Panc1 (cell line): ENCODE data around the gene HOXC4. TPM values are rescaled to one million over a fixed set of nuclear protein-coding genes. Genes with fewer than 3 reads are reported as not detected.

Experiments
- ATAC-seq: fragments of 200-7000 bp; cut with Tn5 transposase; 2 replicates; pipeline ENCODE4 v1.9.1; 2020; ENCODE audit warnings: mild to moderate bottlenecking, moderate library complexity
- BruUV-seq: library from RNA; stranded (reverse); fragments of 400-500 nt; replicated peaks from 2 replicates; lab custom pipeline; 2021; lab: Mats Ljungman, UMichigan
- CTCF ChIA-PET: fragments of 300-600 bp; sonication (Branson Sonifier 250); formaldehyde crosslinking; loops from one replicate; lab custom pipeline; 2022; ENCODE audit warnings: antibody characterized with exemption; lab: Charles Lee
- POLR2A ChIA-PET: fragments of 300-600 bp; sonication (Branson Sonifier 250); formaldehyde crosslinking; loops from one replicate; lab custom pipeline; 2022; ENCODE audit warnings: antibody characterized with exemption; lab: Charles Lee
- DNase-seq: peaks from one replicate; pipeline ENCODE4 v3.0.0-alpha.2; 2010; ENCODE audit warnings: low read depth, low spot score
- H3K27ac ChIP-seq: 2 replicates; pipeline ENCODE4 v1.5.1; 2011; ENCODE audit warnings: mild to moderate bottlenecking, low read length, inconsistent platforms
- H3K27me3 ChIP-seq: fragments of 200-500 bp; sonication (Bioruptor generic); 2 replicates; pipeline ENCODE4 v1.6.0; 2014; ENCODE audit warnings: low read length, inconsistent platforms; ENCODE audit not compliant: control insufficient read depth, insufficient read depth
- H3K36me3 ChIP-seq: fragments of 200-500 bp; sonication (Bioruptor generic); 2 replicates; pipeline ENCODE4 v1.5.1; 2014; ENCODE audit warnings: inconsistent platforms, mild to moderate bottlenecking, low read length, moderate library complexity; ENCODE audit not compliant: control insufficient read depth, insufficient read depth
- H3K4me1 ChIP-seq: 2 replicates; pipeline ENCODE4 v1.5.1; 2011; ENCODE audit warnings: inconsistent platforms, mild to moderate bottlenecking, low read length, moderate library complexity; ENCODE audit not compliant: control insufficient read depth, insufficient read depth
- H3K4me3 ChIP-seq, 2 experiments: 2 replicates each; pipeline ENCODE4 v1.5.1; 2011 to 2012; ENCODE audit warnings: low read depth in 2 of 2, low read length in 2 of 2, mild to moderate bottlenecking in 2 of 2, inconsistent platforms in 1 of 2, moderate library complexity in 1 of 2
- H3K9me3 ChIP-seq: fragments of 200-500 bp; sonication (Bioruptor generic); 2 replicates; pipeline ENCODE4 v1.5.1; 2014; ENCODE audit warnings: low read depth, mild to moderate bottlenecking, inconsistent platforms, low read length, moderate library complexity; ENCODE audit not compliant: control insufficient read depth, insufficient read depth
- POLR2AphosphoS5 ChIP-seq: IDR thresholded peaks from 2 replicates; pipeline ENCODE4 v1.6.1; 2012; ENCODE audit warnings: mild to moderate bottlenecking, low read depth, low read length, moderate library complexity
- SIN3A ChIP-seq: IDR thresholded peaks from 2 replicates; pipeline ENCODE4 v1.6.1; 2012; ENCODE audit warnings: low read depth, mild to moderate bottlenecking, low read length, moderate library complexity, borderline replicate concordance; ENCODE audit not compliant: insufficient read depth
- TCF7L2 ChIP-seq: IDR thresholded peaks from 2 replicates; pipeline ENCODE4 v1.6.1; 2011; ENCODE audit warnings: mild to moderate bottlenecking, low read depth, low read length, inconsistent platforms
- in situ Hi-C: cut with HindIII; loops from 2 replicates; pipeline ENCODE4 v1.10.0; 2016; ENCODE audit warnings: low sequenced_read_pairs, low pct_unique_long_range_greater_than_20kb
- intact Hi-C: fragments of 100-400 bp; cut with micrococcal nuclease; formaldehyde crosslinking; loops from one replicate; pipeline ENCODE4 v1.10.0; 2022; ENCODE audit not compliant: unreplicated experiment
- total RNA-seq: library from RNA; stranded (reverse); gene quantifications from one replicate; pipeline ENCODE4 v1.2.1, GENCODE V29; 2021; ENCODE audit not compliant: unreplicated experiment
- TF ChIP-seq, protein P1 (sequence below): fragments of 450-650 bp; IDR thresholded peaks from 2 replicates; pipeline ENCODE4 v1.5.1; 2017; ENCODE audit warnings: mild to moderate bottlenecking
- TF ChIP-seq, protein P2 (sequence below), 2 experiments: IDR thresholded peaks; 2 replicates each; pipeline ENCODE4 v1.6.1; 2011 to 2012; ENCODE audit warnings: low read depth in 2 of 2, control low read depth in 1 of 2, low read length in 1 of 2, mild to moderate bottlenecking in 1 of 2, moderate library complexity in 1 of 2; ENCODE audit not compliant: insufficient read depth in 1 of 2

HOXC4 gene
- total RNA-seq, 1 experiment from 2014 or later = 22.7 TPM

DNA sequence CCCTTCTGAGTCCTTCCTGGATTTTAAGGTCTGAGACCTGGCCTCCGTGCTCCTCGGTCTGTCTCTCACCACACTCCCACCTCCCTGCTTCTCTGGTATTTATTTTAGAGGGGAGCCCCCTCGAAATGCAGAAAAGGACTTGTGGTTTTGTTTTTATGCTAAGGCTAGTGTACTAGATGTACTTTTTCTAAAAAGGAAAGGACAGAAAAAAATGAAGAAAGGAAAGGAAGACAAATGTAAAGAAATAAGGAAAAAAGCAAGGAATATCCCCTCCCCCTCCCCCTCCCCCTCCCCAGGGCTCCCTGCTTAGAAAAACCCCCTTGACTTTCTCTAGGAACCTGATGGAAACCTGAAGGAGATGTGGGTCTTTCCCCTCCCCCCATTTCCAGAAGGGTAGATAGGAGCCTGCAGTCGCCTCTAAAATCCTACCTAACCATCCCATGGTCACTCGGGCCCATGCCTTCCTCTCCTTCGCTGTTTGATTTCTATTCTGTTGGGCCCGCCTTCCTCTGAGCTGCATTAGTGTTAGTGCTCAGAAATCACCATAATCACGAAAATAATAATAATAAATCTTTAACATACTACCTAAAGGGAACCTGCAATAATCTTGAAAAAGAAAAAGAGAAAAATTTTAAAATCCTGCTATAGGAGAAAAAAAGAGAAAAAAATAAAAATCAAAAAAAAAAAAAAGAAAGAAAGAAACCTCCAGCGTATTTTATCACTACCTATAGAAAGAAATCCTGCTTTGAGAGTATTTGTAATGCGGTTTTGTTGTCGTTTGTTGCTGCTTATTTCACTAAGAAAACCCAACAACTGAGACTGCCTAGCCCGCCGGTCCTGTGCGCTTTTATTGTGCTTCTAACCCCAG, 41.7 kb upstream of the HOXC4 start:
- DNase-seq = no peak
- ATAC-seq = no peak
- peak overlapping the region; percentile 92 for H3K27ac ChIP-seq
- H3K27me3 ChIP-seq = no peaks in the 10 kb centered on the region
- no peaks in the 10 kb centered on the region for H3K9me3 ChIP-seq
- POLR2A ChIA-PET = interaction anchor here (0.5 to 0.6 kb wide), 2 partner anchors 180 to 284 kb away, joined by 5 to 9 read pairs; no protein-coding TSS in a partner anchor
- H3K4me3 ChIP-seq = peak overlapping the region; percentile 47 to 61
- in situ Hi-C loops (no loop called here), intact Hi-C loops (no loop called here)
- CTCF ChIA-PET = interaction anchor here (0.7 to 1.6 kb wide), 4 partner anchors 16 to 195 kb away, joined by 3 to 6 read pairs (median 4); no protein-coding TSS in a partner anchor
- H3K36me3 ChIP-seq = peaks cover 2% of the 10 kb centered on the region; the same call in 1 of the 2 replicates
- TF ChIP-seq SIN3A = no peak
- TF ChIP-seq, protein P1, sequence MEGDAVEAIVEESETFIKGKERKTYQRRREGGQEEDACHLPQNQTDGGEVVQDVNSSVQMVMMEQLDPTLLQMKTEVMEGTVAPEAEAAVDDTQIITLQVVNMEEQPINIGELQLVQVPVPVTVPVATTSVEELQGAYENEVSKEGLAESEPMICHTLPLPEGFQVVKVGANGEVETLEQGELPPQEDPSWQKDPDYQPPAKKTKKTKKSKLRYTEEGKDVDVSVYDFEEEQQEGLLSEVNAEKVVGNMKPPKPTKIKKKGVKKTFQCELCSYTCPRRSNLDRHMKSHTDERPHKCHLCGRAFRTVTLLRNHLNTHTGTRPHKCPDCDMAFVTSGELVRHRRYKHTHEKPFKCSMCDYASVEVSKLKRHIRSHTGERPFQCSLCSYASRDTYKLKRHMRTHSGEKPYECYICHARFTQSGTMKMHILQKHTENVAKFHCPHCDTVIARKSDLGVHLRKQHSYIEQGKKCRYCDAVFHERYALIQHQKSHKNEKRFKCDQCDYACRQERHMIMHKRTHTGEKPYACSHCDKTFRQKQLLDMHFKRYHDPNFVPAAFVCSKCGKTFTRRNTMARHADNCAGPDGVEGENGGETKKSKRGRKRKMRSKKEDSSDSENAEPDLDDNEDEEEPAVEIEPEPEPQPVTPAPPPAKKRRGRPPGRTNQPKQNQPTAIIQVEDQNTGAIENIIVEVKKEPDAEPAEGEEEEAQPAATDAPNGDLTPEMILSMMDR = no peak
- TF ChIP-seq, protein P2, sequence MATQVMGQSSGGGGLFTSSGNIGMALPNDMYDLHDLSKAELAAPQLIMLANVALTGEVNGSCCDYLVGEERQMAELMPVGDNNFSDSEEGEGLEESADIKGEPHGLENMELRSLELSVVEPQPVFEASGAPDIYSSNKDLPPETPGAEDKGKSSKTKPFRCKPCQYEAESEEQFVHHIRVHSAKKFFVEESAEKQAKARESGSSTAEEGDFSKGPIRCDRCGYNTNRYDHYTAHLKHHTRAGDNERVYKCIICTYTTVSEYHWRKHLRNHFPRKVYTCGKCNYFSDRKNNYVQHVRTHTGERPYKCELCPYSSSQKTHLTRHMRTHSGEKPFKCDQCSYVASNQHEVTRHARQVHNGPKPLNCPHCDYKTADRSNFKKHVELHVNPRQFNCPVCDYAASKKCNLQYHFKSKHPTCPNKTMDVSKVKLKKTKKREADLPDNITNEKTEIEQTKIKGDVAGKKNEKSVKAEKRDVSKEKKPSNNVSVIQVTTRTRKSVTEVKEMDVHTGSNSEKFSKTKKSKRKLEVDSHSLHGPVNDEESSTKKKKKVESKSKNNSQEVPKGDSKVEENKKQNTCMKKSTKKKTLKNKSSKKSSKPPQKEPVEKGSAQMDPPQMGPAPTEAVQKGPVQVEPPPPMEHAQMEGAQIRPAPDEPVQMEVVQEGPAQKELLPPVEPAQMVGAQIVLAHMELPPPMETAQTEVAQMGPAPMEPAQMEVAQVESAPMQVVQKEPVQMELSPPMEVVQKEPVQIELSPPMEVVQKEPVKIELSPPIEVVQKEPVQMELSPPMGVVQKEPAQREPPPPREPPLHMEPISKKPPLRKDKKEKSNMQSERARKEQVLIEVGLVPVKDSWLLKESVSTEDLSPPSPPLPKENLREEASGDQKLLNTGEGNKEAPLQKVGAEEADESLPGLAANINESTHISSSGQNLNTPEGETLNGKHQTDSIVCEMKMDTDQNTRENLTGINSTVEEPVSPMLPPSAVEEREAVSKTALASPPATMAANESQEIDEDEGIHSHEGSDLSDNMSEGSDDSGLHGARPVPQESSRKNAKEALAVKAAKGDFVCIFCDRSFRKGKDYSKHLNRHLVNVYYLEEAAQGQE (IDR thresholded peaks at IDR 0.05; ENCODE audit: insufficient read depth in 1 of 2, low read depth in 2 of 2, low read length in 1 of 2) = no peak
- TF ChIP-seq POLR2AphosphoS5 = 0 out of 2 replicates have a peak, but pooled peaks have one; percentile 17
- no peak for TF ChIP-seq TCF7L2
- H3K4me1 ChIP-seq = peaks cover 60% of the 10 kb centered on the region
- TSS peak; percentile 27 for BruUV-seq

DNA sequence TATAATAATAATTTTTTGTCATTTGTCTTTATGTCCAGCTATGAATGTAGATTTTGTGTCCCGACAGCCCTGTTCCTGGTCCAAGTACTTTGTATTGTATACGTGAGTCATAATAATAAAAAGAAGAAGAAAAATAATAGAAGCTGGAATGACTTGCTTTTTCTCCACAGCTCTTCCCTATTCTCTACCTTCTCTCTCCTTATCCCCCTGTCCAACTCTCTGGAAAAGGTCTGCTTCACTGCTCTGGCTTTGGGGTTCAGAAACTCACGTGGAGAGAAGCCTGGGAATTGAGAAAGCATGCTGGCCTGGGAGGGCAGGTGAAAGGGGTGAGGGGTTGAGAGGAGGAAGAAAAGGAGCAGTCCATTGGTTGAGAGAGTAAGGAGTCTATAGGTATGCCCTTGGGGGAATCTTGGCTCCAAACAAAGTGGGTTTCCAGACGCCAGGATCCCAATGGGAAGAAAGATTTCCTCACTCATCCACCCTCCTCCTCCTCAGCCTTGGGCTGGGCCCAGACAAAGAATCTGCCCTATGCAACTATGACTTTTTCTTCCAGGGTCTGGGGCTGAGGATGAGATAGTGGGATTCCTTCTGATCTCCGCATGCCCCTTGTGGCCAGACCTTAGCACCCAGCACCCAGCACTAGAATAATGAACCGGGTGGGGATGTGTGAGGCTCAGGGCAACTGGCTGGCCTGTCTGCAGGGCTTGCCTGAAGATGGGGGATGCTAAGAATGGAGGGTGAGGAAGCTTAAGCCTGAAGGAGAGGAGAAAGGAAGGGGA, 40.8 kb upstream of the HOXC4 start:
- BruUV-seq = no TSS peak
- H3K9me3 ChIP-seq = no peaks in the 10 kb centered on the region
- ChIA-PET CTCF (interaction anchor here (0.6 to 1.6 kb wide), 3 partner anchors 125 to 256 kb away, joined by 3 to 5 read pairs (median 3); no protein-coding TSS in a partner anchor), POLR2A (interaction anchor here (0.5 to 0.6 kb wide), 2 partner anchors 242 to 285 kb away, joined by 5 to 9 read pairs; no protein-coding TSS in a partner anchor)
- peaks cover 51% of the 10 kb centered on the region for H3K4me1 ChIP-seq
- H3K4me3 ChIP-seq = peak overlapping the region in 1 of 2 experiments; percentile 35; a peak in 2 of 4 replicates
- H3K36me3 ChIP-seq = peaks cover 2% of the 10 kb centered on the region; the same call in 1 of the 2 replicates
- in situ Hi-C loops = no loop called here
- TF ChIP-seq, protein P1 = peak; percentile 54
- TF ChIP-seq TCF7L2 = peak; percentile 43; the same call in 1 of the 2 replicates
- TF ChIP-seq POLR2AphosphoS5 = no peak; the same call in 1 of the 2 replicates
- TF ChIP-seq SIN3A = no peak
- TF ChIP-seq, protein P2 (IDR thresholded peaks at IDR 0.05; ENCODE audit: insufficient read depth in 1 of 2, low read depth in 2 of 2, low read length in 1 of 2) = 0 out of 4 replicates have a peak, but pooled peaks of 1 of the 2 experiments have one; percentile 24
- no peak for DNase-seq
- ATAC-seq = peak; percentile 10
- H3K27me3 ChIP-seq = no peaks in the 10 kb centered on the region
- peak overlapping the region; percentile 92 for H3K27ac ChIP-seq
- intact Hi-C loops = no loop called here
